Right lobe of liver (tissue), 6 donors: ENCODE data around the gene ANKRD16. TPM values are rescaled to one million over a fixed set of nuclear protein-coding genes. Genes with fewer than 3 reads are reported as not detected.
"Not testable (repeated sequence)": the region's sequence is repeated elsewhere in the genome, so short reads cannot be mapped to it uniquely, and the experiment has no call there.

Experiments
- ATAC-seq, 4 donors: fragments of 200-7000 bp; cut with Tn5 transposase; one replicate each; pipeline ENCODE4 v1.9.1; 2020; ENCODE audit warnings: mild to moderate bottlenecking in 4 of 4, moderate library complexity in 4 of 4
- DNase-seq, 3 donors: peaks; one replicate each; pipeline ENCODE4 v3.0.0-alpha.2; 2020
- H3K27ac ChIP-seq, 3 donors: fragments of 200-600 bp; one replicate each; pipeline ENCODE4 v1.8.0; 2022
- H3K27me3 ChIP-seq, 2 donors: fragments of 200-600 bp; one replicate each; pipeline ENCODE4 v1.8.0; 2022
- H3K36me3 ChIP-seq, 4 donors: fragments of 200-600 bp; sonication (generic) in 1 of 4; one replicate each; pipeline versions ENCODE4 v1.5.1 to v1.8.0; 2017 to 2022; ENCODE audit warnings: control low read depth in 1 of 4
- H3K4me1 ChIP-seq, 4 donors: fragments of 200-600 bp; sonication (generic) in 1 of 4; one replicate each; pipeline versions ENCODE4 v1.5.1 to v1.8.0; 2017 to 2022; ENCODE audit warnings: control low read depth in 1 of 4
- H3K4me3 ChIP-seq, 3 donors: fragments of 200-600 bp; one replicate each; pipeline ENCODE4 v1.8.0; 2022
- H3K9me3 ChIP-seq, 4 donors: fragments of 200-600 bp; sonication (generic) in 1 of 4; one replicate each; pipeline versions ENCODE4 v1.5.1 to v1.8.0; 2017 to 2022; ENCODE audit warnings: control low read depth in 1 of 4
- CTCF ChIP-seq, 4 donors: fragments of 200-600 bp in 3 of 4; fragments of 450-650 bp in 1 of 4; IDR thresholded peaks; one replicate each; pipeline versions ENCODE4 v1.5.1 to v1.8.0; 2016 to 2022; ENCODE audit warnings: antibody characterized with exemption in 4 of 4, mild to moderate bottlenecking in 2 of 4
- POLR2A ChIP-seq: fragments of 450-650 bp; IDR thresholded peaks from one replicate; pipeline ENCODE4 v1.6.1; 2017; ENCODE audit warnings: antibody characterized with exemption, mild to moderate bottlenecking
- WGBS: methylation state at CpG from one replicate; pipeline ENCODE4 v1.1.6; 2018; ENCODE audit warnings: low coverage, low lambda C conversion rate; ENCODE audit not compliant: insufficient coverage; ENCODE audit errors: missing lambda C conversion rate; 5-methylcytosine and 5-hydroxymethylcytosine counted together
- intact Hi-C, 2 donors: fragments of 100-400 bp; cut with DNase I; formaldehyde crosslinking; loops; one replicate each; pipeline versions ENCODE4 v1.11.2 to v1.14.1; 2022
- total RNA-seq, 6 experiments: library from RNA; depleted of rRNA in 2 of 6; stranded (reverse); fragments of >200 nt in 2 of 6; fragmentation: NEBNext Ultra II Directional in 3 of 6; extraction: Animal tissue kit (Norgen Biotek cat#: 25700) in 3 of 6; gene quantifications; one replicate each; pipeline versions ENCODE4 v1.1.0 to v1.2.4, GENCODE V29; 2016 to 2023
- donor health status: DM: no; HTN: yes; CAD: no.
- donor health status: DM: no; HTN: no; CAD: no.
- donor health status: DM: no; HTN: no; CAD: no.
- donor health status: DM: no; HTN: yes; CAD: no.
- donor health status: DM: no; HTN: yes; CAD: no.

The ANKRD16 gene
- total RNA-seq, 6 experiments from 2014 or later: 1.8 to 6.1 (median 4.1) TPM

GRCh38 chr10:5831446-5831782 lies 58.3 kb downstream of the ANKRD16 start:
- H3K27me3 ChIP-seq: no peaks in the 10 kb centered on the region
- ATAC-seq (no peak), DNase-seq (no peak)
- intact Hi-C loops: no loop called here
- WGBS: 66% methylated on average over 5 of the region's 8 CpGs
- H3K4me3 ChIP-seq: no peak overlapping the region
- no peaks in the 10 kb centered on the region for H3K36me3 ChIP-seq
- no peak overlapping the region for H3K27ac ChIP-seq
- H3K9me3 ChIP-seq: no peaks in the 10 kb centered on the region
- no peaks in the 10 kb centered on the region for H3K4me1 ChIP-seq
- TF ChIP-seq POLR2A (no peak), CTCF (IDR thresholded peaks at IDR 0.05) (no peak)

- ATAC-seq: no peak
- H3K27me3 ChIP-seq: no peaks in the 10 kb centered on the region
- H3K9me3 ChIP-seq: no peaks in the 10 kb centered on the region
- H3K4me3 ChIP-seq: no peak overlapping the region
- intact Hi-C loops: no loop called here
- H3K27ac ChIP-seq: no peak overlapping the region
- H3K36me3 ChIP-seq: no peaks in the 10 kb centered on the region
- DNase-seq: no peak
- WGBS: 82% methylated on average over 7 of the region's 14 CpGs
- TF ChIP-seq POLR2A: no peak
- no peaks in the 10 kb centered on the region for H3K4me1 ChIP-seq
These were observed 58.9 kb downstream of the ANKRD16 start for GRCh38 chr10:5830629-5831445.

GRCh38 chr10:5829267-5829666 lies 60.4 kb downstream of the ANKRD16 start:
- intact Hi-C loops: no loop called here
- no peak for ATAC-seq
- WGBS: 87% methylated on average over 9 of the region's 9 CpGs
- H3K9me3 ChIP-seq: no peaks in the 10 kb centered on the region
- no peaks in the 10 kb centered on the region for H3K36me3 ChIP-seq
- H3K4me3 ChIP-seq: no peak overlapping the region
- no peak for DNase-seq
- H3K27ac ChIP-seq: no peak overlapping the region
- no peaks in the 10 kb centered on the region for H3K4me1 ChIP-seq
- TF ChIP-seq POLR2A: no peak
- TF ChIP-seq CTCF (IDR thresholded peaks at IDR 0.05): no peak
- H3K27me3 ChIP-seq: no peaks in the 10 kb centered on the region

GRCh38 chr10:5828725-5829124 lies 61.0 kb downstream of the ANKRD16 start:
- Histone ChIP-seq H3K27ac (no peak overlapping the region), H3K4me1 (no peaks in the 10 kb centered on the region), H3K36me3 (no peaks in the 10 kb centered on the region), H3K9me3 (no peaks in the 10 kb centered on the region), H3K27me3 (no peaks in the 10 kb centered on the region), H3K4me3 (no peak overlapping the region)
- TF ChIP-seq CTCF (IDR thresholded peaks at IDR 0.05): no peak
- TF ChIP-seq POLR2A: no peak
- intact Hi-C loops: no loop called here
- DNase-seq: no peak
- WGBS: 89% methylated on average over 15 of the region's 16 CpGs
- no peak for ATAC-seq

GRCh38 chr10:5827841-5828240 lies 61.9 kb downstream of the ANKRD16 start:
- DNase-seq (no peak), ATAC-seq (no peak)
- Histone ChIP-seq H3K9me3 (no peaks in the 10 kb centered on the region), H3K36me3 (no peaks in the 10 kb centered on the region), H3K27me3 (no peaks in the 10 kb centered on the region), H3K4me1 (no peaks in the 10 kb centered on the region), H3K27ac (no peak overlapping the region), H3K4me3 (no peak overlapping the region)
- 90% methylated on average over 6 of the region's 6 CpGs for WGBS
- intact Hi-C loops: no loop called here
- no peak for TF ChIP-seq CTCF (IDR thresholded peaks at IDR 0.05)
- TF ChIP-seq POLR2A: no peak

GRCh38 chr10:5826511-5826910 lies 63.2 kb downstream of the ANKRD16 start:
- H3K4me1 ChIP-seq, H3K27ac ChIP-seq, intact Hi-C loops, H3K36me3 ChIP-seq, ATAC-seq, H3K27me3 ChIP-seq, H3K9me3 ChIP-seq, H3K4me3 ChIP-seq, DNase-seq: not testable (repeated sequence)
- WGBS: 83% methylated on average over 6 of the region's 6 CpGs
